ENCODE data around the gene NLRC3. TPM values are rescaled to one million over a fixed set of nuclear protein-coding genes. Genes with fewer than 3 reads are reported as not detected.

The NLRC3 gene
- total RNA-seq, 1 experiment from 2014 or later, result 0.15 TPM

- TF ChIP-seq REST (IDR thresholded peaks at IDR 0.05; ENCODE audit: low read depth) (no peak), FOSL1 (IDR thresholded peaks at IDR 0.05; ENCODE audit: low read depth) (no peak), ELF1 (IDR thresholded peaks at IDR 0.05; ENCODE audit: borderline replicate concordance, low read depth) (no peak), YY1 (IDR thresholded peaks at IDR 0.05; ENCODE audit: extremely low read depth, insufficient replicate concordance, low read depth, low read length) (no peak)
- TF ChIP-seq, protein P1, sequence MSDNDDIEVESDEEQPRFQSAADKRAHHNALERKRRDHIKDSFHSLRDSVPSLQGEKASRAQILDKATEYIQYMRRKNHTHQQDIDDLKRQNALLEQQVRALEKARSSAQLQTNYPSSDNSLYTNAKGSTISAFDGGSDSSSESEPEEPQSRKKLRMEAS (IDR thresholded peaks at IDR 0.05), result no peak
These were observed 2.6 kb upstream of the NLRC3 start (continued) for GRCh38 chr16:3579776-3580175.

DNA sequence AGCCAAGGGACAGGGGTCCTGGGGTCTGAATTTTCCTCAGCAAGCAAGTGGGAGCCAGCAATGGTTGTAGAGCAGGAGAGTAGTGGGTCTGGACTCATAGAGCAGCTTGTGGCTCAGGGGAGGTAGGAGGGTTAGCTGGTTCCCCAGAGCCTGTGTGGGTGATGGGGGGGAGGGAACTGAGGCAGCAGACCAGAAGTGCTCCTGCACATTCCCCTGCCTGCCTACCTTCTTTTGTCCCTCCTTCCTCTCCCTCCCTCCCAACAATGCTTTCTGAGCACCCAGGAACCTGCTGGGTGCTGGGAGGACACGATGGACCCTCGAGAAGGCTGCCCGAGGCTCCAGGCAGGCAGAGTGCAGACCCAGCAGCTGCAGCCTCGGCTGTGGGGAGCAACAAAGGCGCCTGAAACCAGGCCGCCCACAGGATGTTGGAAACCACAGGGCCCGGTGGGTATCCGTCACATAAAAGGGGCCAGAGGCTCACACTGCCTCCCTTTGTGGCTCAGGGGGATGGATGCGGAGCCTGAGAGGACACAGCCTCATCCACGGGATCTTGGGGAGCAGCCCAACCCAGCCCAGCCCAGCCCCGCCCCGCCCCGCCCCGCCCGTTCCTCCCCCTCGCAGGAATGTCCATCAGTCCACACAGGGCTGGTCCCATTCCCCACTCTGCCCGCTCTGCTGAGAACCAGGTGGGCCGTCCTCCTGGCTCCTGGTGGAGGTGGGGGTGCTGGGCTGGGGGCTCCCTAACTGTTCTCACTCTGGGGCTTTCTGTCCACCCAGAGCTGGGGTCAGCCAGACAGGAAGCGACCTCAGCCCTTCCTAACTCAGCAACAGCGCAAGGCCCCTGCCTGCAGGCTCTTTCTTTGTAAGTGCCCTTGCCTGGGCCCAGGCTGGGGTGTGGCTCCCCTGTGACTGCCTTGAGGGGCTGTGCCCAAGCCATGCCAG, 1.7 kb upstream of the NLRC3 start:
- H3K4me2 ChIP-seq (ENCODE audit: low read length), result no peak overlapping the region
- no peaks in the 10 kb centered on the region for H4K20me1 ChIP-seq (ENCODE audit: insufficient read depth)
- POLR2A ChIA-PET, result no interaction called here
- CTCF ChIA-PET, result no interaction called here
- no peaks in the 10 kb centered on the region for H3K9me2 ChIP-seq (ENCODE audit: insufficient read depth)
- no peaks in the 10 kb centered on the region for H3K36me3 ChIP-seq (ENCODE audit: control insufficient read depth in 1 of 2, insufficient read depth in 2 of 2, low read length in 2 of 2)
- BruUV-seq (replicated peaks), result no TSS peak
- no peak overlapping the region for H3K27ac ChIP-seq (ENCODE audit: low read depth, low read length)
- H3K4me3 ChIP-seq (replicated peaks in 1 of 2; ENCODE audit: low read depth in 1 of 2, low read length in 2 of 2), result no peak overlapping the region
- RAD21 ChIA-PET (ENCODE audit: low non-redundant PET in 1 of 2, low total read pairs in 2 of 2, uncharacterized antibody in 2 of 2, unreplicated experiment in 2 of 2), result no interaction called here
- no peaks in the 10 kb centered on the region for H3K9me3 ChIP-seq (ENCODE audit: control insufficient read depth in 1 of 2, insufficient read depth in 1 of 2, low read depth in 1 of 2, low read length in 2 of 2)
- ATAC-seq (peak; percentile 52), DNase-seq (ENCODE audit: low read depth, low spot score) (no peak)
- H3K27me3 ChIP-seq (ENCODE audit: insufficient read depth, low read length), result no peaks in the 10 kb centered on the region
- H3K4me1 ChIP-seq (ENCODE audit: control insufficient read depth in 1 of 2, insufficient read depth in 2 of 2, low read length in 2 of 2), result peaks cover 6 to 9% of the 10 kb centered on the region in 2 experiments
- intact Hi-C loops (cut with micrococcal nuclease), result no loop called here
- no peak overlapping the region for H2AFZ ChIP-seq (ENCODE audit: low read depth, low read length, poor library complexity, severe bottlenecking)
- no peaks in the 10 kb centered on the region for H3K79me2 ChIP-seq (ENCODE audit: insufficient read depth, low read length)
- no peak overlapping the region for H3K9ac ChIP-seq (ENCODE audit: low read length)
- no peak for TF ChIP-seq CBX3 (IDR thresholded peaks at IDR 0.05; ENCODE audit: low read depth)
- TF ChIP-seq, protein P1 (IDR thresholded peaks at IDR 0.05), result no peak
- TF ChIP-seq ELF1 (IDR thresholded peaks at IDR 0.05; ENCODE audit: borderline replicate concordance, low read depth), result no peak
- TF ChIP-seq POLR2AphosphoS5 (IDR thresholded peaks at IDR 0.05; ENCODE audit: low read depth, low read length), result no peak
- no peak for TF ChIP-seq CEBPB (IDR thresholded peaks at IDR 0.05; ENCODE audit: low read depth)
- no peak for TF ChIP-seq JUND (IDR thresholded peaks at IDR 0.05)
- no peak for TF ChIP-seq YY1 (IDR thresholded peaks at IDR 0.05; ENCODE audit: extremely low read depth, insufficient replicate concordance, low read depth, low read length)
- TF ChIP-seq SP1 (IDR thresholded peaks at IDR 0.05; ENCODE audit: low read depth), result no peak
- TF ChIP-seq ATF3 (IDR thresholded peaks at IDR 0.05), result no peak
- no peak for TF ChIP-seq EZH2 (IDR thresholded peaks at IDR 0.05)
- TF ChIP-seq SRF (IDR thresholded peaks at IDR 0.05; ENCODE audit: low read depth), result no peak
- TF ChIP-seq SIN3A (IDR thresholded peaks at IDR 0.05; ENCODE audit: low read depth), result no peak
- TF ChIP-seq CTCF (IDR thresholded peaks at IDR 0.05 in 2 of 3, conservative IDR thresholded peaks at IDR 0.05 in 1 of 3; ENCODE audit: borderline replicate concordance in 1 of 3, insufficient read depth in 1 of 3, low read depth in 2 of 3, low read length in 2 of 3), result no peak
- TF ChIP-seq TCF7L2 (IDR thresholded peaks at IDR 0.05; ENCODE audit: borderline replicate concordance, extremely low read depth, insufficient read depth, insufficient read length), result no peak
- TF ChIP-seq ZNF274 (IDR thresholded peaks at IDR 0.05; ENCODE audit: low read depth, low read length), result no peak
- TF ChIP-seq EGR1 (IDR thresholded peaks at IDR 0.05; ENCODE audit: low read depth), result no peak
- TF ChIP-seq ZFX (IDR thresholded peaks at IDR 0.05), result no peak
